Panc1 (cell line): ENCODE results near the gene ZNF362.

ENCODE experiments used
- CTCF ChIP-seq: fragments of 450-650 bp; IDR thresholded peaks from 2 replicates; pipeline ENCODE4 v1.5.1; 2017; ENCODE audit warnings: mild to moderate bottlenecking
- POLR2AphosphoS5 ChIP-seq: IDR thresholded peaks from 2 replicates; pipeline ENCODE4 v1.6.1; 2012; ENCODE audit warnings: mild to moderate bottlenecking, low read depth, low read length, moderate library complexity
- REST ChIP-seq, 2 experiments: IDR thresholded peaks; 2 replicates each; pipeline ENCODE4 v1.6.1; 2011 to 2012; ENCODE audit warnings: low read depth in 2 of 2, control low read depth in 1 of 2, low read length in 1 of 2, mild to moderate bottlenecking in 1 of 2, moderate library complexity in 1 of 2; ENCODE audit not compliant: insufficient read depth in 1 of 2
- SIN3A ChIP-seq: IDR thresholded peaks from 2 replicates; pipeline ENCODE4 v1.6.1; 2012; ENCODE audit warnings: low read depth, mild to moderate bottlenecking, low read length, moderate library complexity, borderline replicate concordance; ENCODE audit not compliant: insufficient read depth
- TCF7L2 ChIP-seq: IDR thresholded peaks from 2 replicates; pipeline ENCODE4 v1.6.1; 2011; ENCODE audit warnings: mild to moderate bottlenecking, low read depth, low read length, inconsistent platforms

GRCh38 chr1:33280091-33280661 lies 23.9 kb downstream of the ZNF362 start:
- TF ChIP-seq CTCF (no peak), POLR2AphosphoS5 (no peak), REST (IDR thresholded peaks at IDR 0.05; ENCODE audit: insufficient read depth in 1 of 2, low read depth in 2 of 2, low read length in 1 of 2) (no peak), SIN3A (no peak), TCF7L2 (no peak)
